ENCODE data around the gene SEC24A.
"Not testable (repeated sequence)": the region's sequence is repeated elsewhere in the genome, so short reads cannot be mapped to it uniquely, and the experiment has no call there.

DNA sequence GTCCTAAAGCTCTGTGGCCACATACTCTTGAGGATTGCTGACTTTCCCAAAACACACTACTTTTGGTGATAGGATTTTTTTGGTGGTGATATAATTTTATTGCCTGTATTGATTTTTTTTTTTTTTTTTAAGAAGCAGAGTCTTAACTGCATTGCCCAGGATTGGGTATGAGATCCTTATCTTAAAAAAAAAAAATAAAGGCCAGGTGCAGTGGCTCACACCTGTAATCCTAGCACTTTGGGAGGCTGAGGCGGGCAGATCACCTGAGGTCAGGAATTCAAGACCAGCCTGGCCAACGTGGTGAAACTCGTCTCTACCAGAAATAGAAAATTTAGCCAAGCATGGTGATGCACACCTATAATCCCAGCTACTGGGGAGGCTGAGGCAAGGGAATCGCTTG lies 28.8 kb downstream of the SEC24A start:
- TF ChIP-seq, protein P1, sequence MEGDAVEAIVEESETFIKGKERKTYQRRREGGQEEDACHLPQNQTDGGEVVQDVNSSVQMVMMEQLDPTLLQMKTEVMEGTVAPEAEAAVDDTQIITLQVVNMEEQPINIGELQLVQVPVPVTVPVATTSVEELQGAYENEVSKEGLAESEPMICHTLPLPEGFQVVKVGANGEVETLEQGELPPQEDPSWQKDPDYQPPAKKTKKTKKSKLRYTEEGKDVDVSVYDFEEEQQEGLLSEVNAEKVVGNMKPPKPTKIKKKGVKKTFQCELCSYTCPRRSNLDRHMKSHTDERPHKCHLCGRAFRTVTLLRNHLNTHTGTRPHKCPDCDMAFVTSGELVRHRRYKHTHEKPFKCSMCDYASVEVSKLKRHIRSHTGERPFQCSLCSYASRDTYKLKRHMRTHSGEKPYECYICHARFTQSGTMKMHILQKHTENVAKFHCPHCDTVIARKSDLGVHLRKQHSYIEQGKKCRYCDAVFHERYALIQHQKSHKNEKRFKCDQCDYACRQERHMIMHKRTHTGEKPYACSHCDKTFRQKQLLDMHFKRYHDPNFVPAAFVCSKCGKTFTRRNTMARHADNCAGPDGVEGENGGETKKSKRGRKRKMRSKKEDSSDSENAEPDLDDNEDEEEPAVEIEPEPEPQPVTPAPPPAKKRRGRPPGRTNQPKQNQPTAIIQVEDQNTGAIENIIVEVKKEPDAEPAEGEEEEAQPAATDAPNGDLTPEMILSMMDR (conservative IDR thresholded peaks at IDR 0.05; ENCODE audit: low read length): not testable (repeated sequence)
- TF ChIP-seq EZH2phosphoT487 (IDR thresholded peaks at IDR 0.05; ENCODE audit: borderline replicate concordance, low read depth, low read length): not testable (repeated sequence)

Measured in OCI-LY7 (cell line).